SK-N-SH (cell line): ENCODE data around the gene SCGN. TPM values are rescaled to one million over a fixed set of nuclear protein-coding genes. Genes with fewer than 3 reads are reported as not detected.

Source experiments
- CTCF ChIA-PET: fragments of 300-600, 350-600 bp; formaldehyde crosslinking; extraction: SDS; loops from one replicate; lab custom pipeline; 2021; lab: Yijun Ruan, JAX
- POLR2A ChIA-PET: fragments of 350-600 bp; sonication (Branson Sonifier 250); formaldehyde crosslinking; extraction: SDS; loops from one replicate; lab custom pipeline; 2020; ENCODE audit warnings: antibody characterized with exemption, inconsistent platforms; lab: Yijun Ruan, JAX
- DNase-seq: peaks from one replicate; pipeline ENCODE4 v3.0.0; 2012
- H2AFZ ChIP-seq: fragments of 200-600 bp; sonication (generic); 2 replicates; pipeline ENCODE4 v1.8.1; 2016; ENCODE audit warnings: antibody characterized with exemption, mild to moderate bottlenecking, low read depth
- H3F3A ChIP-seq: fragments of 200-600 bp; sonication (generic); replicated peaks from 2 replicates; pipeline ENCODE3; 2016; ENCODE audit warnings: antibody characterized with exemption, mild to moderate bottlenecking; ENCODE audit not compliant: insufficient read depth
- H3K27ac ChIP-seq, 2 experiments: fragments of 200-500 bp in 1 of 2; fragments of 200-600 bp in 1 of 2; sonication (Bioruptor generic) in 1 of 2; sonication (generic), shearing (Covaris generic) in 1 of 2; 2 replicates each; pipeline versions ENCODE4 v1.5.1 to v1.6.1; 2014 to 2016; ENCODE audit warnings: low read depth in 2 of 2, inconsistent platforms in 1 of 2, low read length in 1 of 2, mild to moderate bottlenecking in 1 of 2, mixed read lengths in 1 of 2
- H3K27me3 ChIP-seq: fragments of 200-600 bp; sonication (generic), shearing (Covaris generic); 2 replicates; pipeline ENCODE4 v1.6.1; 2016; ENCODE audit warnings: mixed run types; ENCODE audit not compliant: insufficient read depth
- H3K36me3 ChIP-seq, 2 experiments: fragments of 200-500 bp in 1 of 2; fragments of 200-600 bp in 1 of 2; sonication (Bioruptor generic) in 1 of 2; sonication (generic) in 1 of 2; replicated peaks in 1 of 2; 2 replicates each; pipeline versions ENCODE3 to v1.5.1; 2014 to 2016; ENCODE audit warnings: low read length in 1 of 2, mild to moderate bottlenecking in 1 of 2; ENCODE audit not compliant: insufficient read depth in 2 of 2, control insufficient read depth in 1 of 2
- H3K4me1 ChIP-seq, 2 experiments: fragments of 200-500 bp in 1 of 2; fragments of 200-600 bp in 1 of 2; sonication (Bioruptor generic) in 1 of 2; sonication (generic), shearing (Covaris generic) in 1 of 2; 2 replicates each; pipeline versions ENCODE4 v1.5.1 to v1.6.1; 2014 to 2016; ENCODE audit warnings: low read depth in 1 of 2, low read length in 1 of 2, mixed run types in 1 of 2; ENCODE audit not compliant: insufficient read depth in 2 of 2, control insufficient read depth in 1 of 2
- H3K4me2 ChIP-seq: fragments of 200-600 bp; sonication (generic), shearing (Covaris generic); 2 replicates; pipeline ENCODE4 v1.6.1; 2017; ENCODE audit warnings: mixed run types
- H3K4me3 ChIP-seq, 2 experiments: fragments of 200-500 bp in 1 of 2; fragments of 200-600 bp in 1 of 2; sonication (Bioruptor generic) in 1 of 2; sonication (generic), shearing (Covaris generic) in 1 of 2; 2 replicates each; pipeline versions ENCODE4 v1.5.1 to v1.8.1; 2014 to 2016; ENCODE audit warnings: low read depth in 2 of 2, inconsistent platforms in 1 of 2, low read length in 1 of 2, mild to moderate bottlenecking in 1 of 2, mixed read lengths in 1 of 2, moderate library complexity in 1 of 2
- H3K79me2 ChIP-seq: fragments of 200-600 bp; sonication (generic); 2 replicates; pipeline ENCODE4 v1.8.1; 2017; ENCODE audit warnings: mild to moderate bottlenecking; ENCODE audit not compliant: insufficient read depth
- H3K9ac ChIP-seq: fragments of 200-600 bp; sonication (generic); 2 replicates; pipeline ENCODE4 v1.6.1; 2017; ENCODE audit warnings: mixed run types
- H3K9me2 ChIP-seq: fragments of 200-600 bp; sonication (generic); 2 replicates; pipeline ENCODE4 v1.6.1; 2017; ENCODE audit warnings: mixed run types
- H3K9me3 ChIP-seq: fragments of 200-600 bp; sonication (generic); 2 replicates; pipeline ENCODE4 v1.6.1; 2017; ENCODE audit warnings: mixed run types, mild to moderate bottlenecking, moderate library complexity
- H4K20me1 ChIP-seq: fragments of 200-600 bp; sonication (generic); 2 replicates; pipeline ENCODE4 v1.6.1; 2017; ENCODE audit warnings: mild to moderate bottlenecking, mixed run types; ENCODE audit not compliant: insufficient read depth
- CTCF ChIP-seq: fragments of 200-600 bp; sonication (generic); IDR thresholded peaks from 2 replicates; pipeline ENCODE4 v1.6.1; 2017; ENCODE audit warnings: antibody characterized with exemption, mild to moderate bottlenecking, moderate library complexity
- ELF1 ChIP-seq: IDR thresholded peaks from 2 replicates; pipeline ENCODE4 v1.4.0; 2012
- EZH2phosphoT487 ChIP-seq: fragments of 200-600 bp; sonication (generic); IDR thresholded peaks from 2 replicates; pipeline ENCODE4 v1.6.1; 2017; ENCODE audit warnings: low read depth, mixed run types, mild to moderate bottlenecking, antibody characterized with exemption, moderate library complexity, borderline replicate concordance
- FOXJ3 ChIP-seq: sonication (generic); formaldehyde crosslinking; IDR thresholded peaks from 2 replicates; pipeline ENCODE4 v1.5.1; 2020; ENCODE audit warnings: mild to moderate bottlenecking, missing genetic modification reagents
- FOXM1 ChIP-seq: IDR thresholded peaks from 2 replicates; pipeline ENCODE4 v1.4.0; 2012; ENCODE audit warnings: low read depth, mild to moderate bottlenecking
- GABPA ChIP-seq: IDR thresholded peaks from 2 replicates; pipeline ENCODE4 v1.4.0; 2012; ENCODE audit warnings: low read depth, mild to moderate bottlenecking
- GATA2 ChIP-seq: sonication (generic); formaldehyde crosslinking; IDR thresholded peaks from 2 replicates; pipeline ENCODE4 v1.5.0; 2020; ENCODE audit warnings: mild to moderate bottlenecking, missing genetic modification reagents
- IRF3 ChIP-seq: fragments of 150-350 bp; IDR thresholded peaks from 2 replicates; pipeline ENCODE4 v1.6.1; 2016; ENCODE audit warnings: mild to moderate bottlenecking, low read depth, low read length
- MAX ChIP-seq: IDR thresholded peaks from 2 replicates; pipeline ENCODE4 v1.4.0; 2012; ENCODE audit warnings: low read depth
- MEF2A ChIP-seq: IDR thresholded peaks from 2 replicates; pipeline ENCODE4 v1.4.0; 2012; ENCODE audit warnings: low read depth, borderline replicate concordance
- MXI1 ChIP-seq: IDR thresholded peaks from 2 replicates; pipeline ENCODE4 v1.6.1; 2012; ENCODE audit warnings: mild to moderate bottlenecking, low read depth, low read length, improper control_type of control experiment
- NFIC ChIP-seq: IDR thresholded peaks from 2 replicates; pipeline ENCODE4 v1.4.0; 2012; ENCODE audit warnings: borderline replicate concordance
- PBX3 ChIP-seq: IDR thresholded peaks from 2 replicates; pipeline ENCODE4; 2012
- POLR2AphosphoS5 ChIP-seq: IDR thresholded peaks from 2 replicates; pipeline ENCODE4 v1.6.1; 2012; ENCODE audit warnings: low read depth, low read length
- RAD21 ChIP-seq: IDR thresholded peaks from 2 replicates; pipeline ENCODE4 v1.6.1; 2012; ENCODE audit warnings: mild to moderate bottlenecking, low read length
- RFX5 ChIP-seq: IDR thresholded peaks from 2 replicates; pipeline ENCODE4 v1.6.1; 2012; ENCODE audit warnings: mild to moderate bottlenecking, improper control_type of control experiment, low read length
- SIN3A ChIP-seq: IDR thresholded peaks from 2 replicates; pipeline ENCODE4 v1.6.1; 2012; ENCODE audit warnings: low read depth, mild to moderate bottlenecking, low read length, moderate library complexity, borderline replicate concordance
- TEAD4 ChIP-seq: IDR thresholded peaks from 2 replicates; pipeline ENCODE4 v1.4.0; 2012; ENCODE audit warnings: mild to moderate bottlenecking, borderline replicate concordance; ENCODE audit not compliant: insufficient read depth
- USF2 ChIP-seq: fragments of 150-350 bp; IDR thresholded peaks from 2 replicates; pipeline ENCODE4 v1.6.1; 2017; ENCODE audit warnings: antibody characterized with exemption, low read length, low read depth, borderline replicate concordance
- YY1 ChIP-seq: IDR thresholded peaks from 2 replicates; pipeline ENCODE4 v1.4.0; 2012; ENCODE audit warnings: low read depth, mild to moderate bottlenecking
- WGBS: methylation state at CpG from one replicate; pipeline ENCODE4 v1.1.6; 2017; ENCODE audit warnings: low lambda C conversion rate; 5-methylcytosine and 5-hydroxymethylcytosine counted together
- polyA plus RNA-seq, 3 experiments: library from polyadenylated mRNA; depleted of rRNA; stranded (reverse); fragments of >200 nt; gene quantifications; 2 replicates each; pipeline ENCODE4 v1.2.3, GENCODE V29; 2012

The SCGN gene
- polyA plus RNA-seq, 1 of the 3 experiments (the other 2 are of a cell fraction) = not detected

GRCh38 chr6:25637211-25637610 lies 14.8 kb upstream of the SCGN start:
- H3K9me2 ChIP-seq = no peaks in the 10 kb centered on the region
- H3K27me3 ChIP-seq = no peaks in the 10 kb centered on the region
- no peak overlapping the region for H3K9ac ChIP-seq
- no peaks in the 10 kb centered on the region for H4K20me1 ChIP-seq
- H2AFZ ChIP-seq = no peak overlapping the region
- no peak overlapping the region for H3K4me3 ChIP-seq
- H3K27ac ChIP-seq = no peak overlapping the region
- CTCF ChIA-PET = interaction anchor here (1.1 kb wide), 1 partner anchor 11 kb away, joined by 3 read pairs; no protein-coding TSS in a partner anchor
- H3K4me2 ChIP-seq = no peak overlapping the region
- no peak for DNase-seq
- POLR2A ChIA-PET = no interaction called here
- H3K4me1 ChIP-seq = peaks cover 0 to 18% of the 10 kb centered on the region in 2 experiments; a peak in 2 of 4 replicates
- no peaks in the 10 kb centered on the region for H3K9me3 ChIP-seq
- TF ChIP-seq CTCF (no peak), ELF1 (no peak), YY1 (no peak), RFX5 (no peak), SIN3A (no peak), MXI1 (no peak), MEF2A (no peak), NFIC (no peak), POLR2AphosphoS5 (no peak), GATA2 (CRISPR knock-in tag) (no peak), PBX3 (no peak), USF2 (no peak), GABPA (no peak), RAD21 (no peak), FOXM1 (no peak), MAX (no peak), FOXJ3 (CRISPR knock-in tag) (no peak), TEAD4 (no peak), EZH2phosphoT487 (no peak), IRF3 (no peak)
- TF ChIP-seq, all 33 proteins: peak for 0
- Histone ChIP-seq H3K36me3 (no peaks in the 10 kb centered on the region), H3F3A (no peaks in the 10 kb centered on the region), H3K79me2 (no peaks in the 10 kb centered on the region)
- 50% methylated on average over 1 of the region's 1 CpG for WGBS
